A673 (cell line): ENCODE data around the gene RALB.

Experiments used
- EZH2 ChIP-seq: fragments of 200-600 bp; sonication (generic); IDR thresholded peaks from 2 replicates; pipeline ENCODE4 v1.6.1; 2017; ENCODE audit warnings: borderline replicate concordance, low read depth, mild to moderate bottlenecking, mixed read lengths, antibody characterized with exemption, low read length; ENCODE audit not compliant: poor library complexity, severe bottlenecking
- TF ChIP-seq, protein P1 (sequence below): fragments of 300-800, 200-600 bp; sonication (generic); conservative IDR thresholded peaks from 2 replicates; pipeline ENCODE4 v1.5.1; 2017; ENCODE audit warnings: low read depth, mild to moderate bottlenecking, antibody characterized with exemption, low read length, moderate library complexity, mixed read lengths

DNA sequence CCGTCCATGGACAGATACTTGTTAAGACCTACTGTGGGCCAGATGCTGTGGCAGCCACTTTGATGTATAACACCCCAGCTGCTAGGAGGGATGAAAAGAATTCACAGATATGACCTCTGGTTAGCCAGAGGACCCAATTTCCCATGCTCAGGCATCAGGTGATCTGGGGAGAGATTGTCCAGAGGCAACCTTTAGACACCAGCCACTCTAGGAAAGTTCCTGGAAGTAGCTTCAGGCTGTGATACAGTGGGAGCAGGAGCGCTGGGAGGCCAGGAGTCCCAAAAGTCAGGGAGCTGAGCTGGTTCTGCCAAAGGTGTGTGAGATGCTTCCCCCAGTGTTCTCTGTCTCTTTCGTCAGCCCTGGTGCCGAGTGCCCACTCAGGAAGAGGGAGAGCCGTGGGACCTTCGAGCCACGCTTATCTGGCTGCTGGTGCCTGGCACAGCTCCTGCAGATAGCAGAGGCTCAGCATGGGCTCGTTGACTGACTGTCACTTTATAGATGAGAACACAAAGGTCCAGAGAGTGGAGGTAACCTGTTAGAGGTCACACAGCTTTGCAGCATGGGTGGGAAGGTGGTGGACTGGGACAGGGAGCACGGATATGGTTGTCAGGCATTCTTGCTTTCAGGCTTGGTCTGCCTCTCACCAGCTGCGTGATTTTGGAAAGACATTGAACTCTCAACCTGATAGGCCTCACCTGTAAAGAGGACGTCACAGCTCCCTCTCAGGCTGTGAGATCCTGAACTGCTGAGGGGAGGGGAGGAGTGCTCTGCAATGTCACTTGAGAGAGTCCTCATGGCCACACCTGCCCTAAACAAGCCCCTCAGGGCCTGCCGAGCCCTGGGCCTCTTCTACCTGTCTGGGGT is 7.8 kb upstream of the RALB start:
- TF ChIP-seq, protein P1, sequence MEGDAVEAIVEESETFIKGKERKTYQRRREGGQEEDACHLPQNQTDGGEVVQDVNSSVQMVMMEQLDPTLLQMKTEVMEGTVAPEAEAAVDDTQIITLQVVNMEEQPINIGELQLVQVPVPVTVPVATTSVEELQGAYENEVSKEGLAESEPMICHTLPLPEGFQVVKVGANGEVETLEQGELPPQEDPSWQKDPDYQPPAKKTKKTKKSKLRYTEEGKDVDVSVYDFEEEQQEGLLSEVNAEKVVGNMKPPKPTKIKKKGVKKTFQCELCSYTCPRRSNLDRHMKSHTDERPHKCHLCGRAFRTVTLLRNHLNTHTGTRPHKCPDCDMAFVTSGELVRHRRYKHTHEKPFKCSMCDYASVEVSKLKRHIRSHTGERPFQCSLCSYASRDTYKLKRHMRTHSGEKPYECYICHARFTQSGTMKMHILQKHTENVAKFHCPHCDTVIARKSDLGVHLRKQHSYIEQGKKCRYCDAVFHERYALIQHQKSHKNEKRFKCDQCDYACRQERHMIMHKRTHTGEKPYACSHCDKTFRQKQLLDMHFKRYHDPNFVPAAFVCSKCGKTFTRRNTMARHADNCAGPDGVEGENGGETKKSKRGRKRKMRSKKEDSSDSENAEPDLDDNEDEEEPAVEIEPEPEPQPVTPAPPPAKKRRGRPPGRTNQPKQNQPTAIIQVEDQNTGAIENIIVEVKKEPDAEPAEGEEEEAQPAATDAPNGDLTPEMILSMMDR, result no peak
- TF ChIP-seq EZH2, result no peak
